GM23338 (cell line): Measurements from ENCODE around the gene BAD. TPM values are rescaled to one million over a fixed set of nuclear protein-coding genes. Genes with fewer than 3 reads are reported as not detected.
A peak's percentile ranks its signal among the peaks of the same experiment; 100 is the strongest.

Experiments used
- ATAC-seq: fragments of 200-7000 bp; cut with Tn5 transposase; 3 replicates; pipeline ENCODE4 v1.9.1; 2020
- DNase-seq: peaks from one replicate; pipeline ENCODE4 v3.0.0-alpha.2; 2015; ENCODE audit warnings: low spot score
- H2AFZ ChIP-seq: fragments of 200-600 bp; sonication (generic); 2 replicates; pipeline ENCODE4 v1.8.0; 2016; ENCODE audit warnings: antibody characterized with exemption, mild to moderate bottlenecking, moderate library complexity
- H3F3A ChIP-seq: fragments of 200-600 bp; sonication (generic); replicated peaks from 2 replicates; pipeline ENCODE4 v1.8.0; 2017; ENCODE audit warnings: antibody characterized with exemption, mixed run types, low read depth
- H3K27ac ChIP-seq: fragments of 200-600 bp; sonication (generic); 2 replicates; pipeline ENCODE4 v1.6.1; 2016; ENCODE audit warnings: low read depth
- H3K27me3 ChIP-seq: fragments of 200-600 bp; sonication (generic); 2 replicates; pipeline ENCODE4 v1.8.0; 2016; ENCODE audit warnings: mild to moderate bottlenecking, mixed run types, moderate library complexity; ENCODE audit not compliant: insufficient read depth
- H3K36me3 ChIP-seq: fragments of 200-600 bp; sonication (generic); 2 replicates; pipeline ENCODE4 v1.8.0; 2016; ENCODE audit warnings: mild to moderate bottlenecking; ENCODE audit not compliant: insufficient read depth
- H3K4me1 ChIP-seq: fragments of 200-600 bp; sonication (generic); 2 replicates; pipeline ENCODE4 v1.8.0; 2016; ENCODE audit warnings: mild to moderate bottlenecking, moderate library complexity; ENCODE audit not compliant: insufficient read depth
- H3K4me2 ChIP-seq: fragments of 200-600 bp; sonication (generic); 2 replicates; pipeline ENCODE4 v1.7.1; 2017; ENCODE audit warnings: mixed run types
- H3K4me3 ChIP-seq: fragments of 200-600 bp; sonication (generic); 2 replicates; pipeline ENCODE4 v1.6.1; 2016; ENCODE audit warnings: mixed run types
- H3K79me2 ChIP-seq: fragments of 200-600 bp; sonication (generic); replicated peaks from 2 replicates; pipeline ENCODE4 v1.8.0; 2017; ENCODE audit warnings: mild to moderate bottlenecking; ENCODE audit not compliant: insufficient read depth
- H3K9me2 ChIP-seq: fragments of 200-600 bp; sonication (generic); 2 replicates; pipeline ENCODE4 v1.8.0; 2017; ENCODE audit not compliant: insufficient read depth
- H4K20me1 ChIP-seq: fragments of 200-600 bp; sonication (generic); replicated peaks from 2 replicates; pipeline ENCODE4 v1.8.0; 2017; ENCODE audit warnings: mild to moderate bottlenecking; ENCODE audit not compliant: insufficient read depth
- H3K27ac Mint-ChIP-seq: 2 replicates; pipeline ENCODE4 v1.8.0; 2020; ENCODE audit warnings: inconsistent platforms, mild to moderate bottlenecking, moderate library complexity, mixed read lengths
- H3K27me3 Mint-ChIP-seq: 3 replicates; pipeline ENCODE4 v1.8.0; 2022; ENCODE audit warnings: low read depth, mild to moderate bottlenecking, moderate library complexity, mixed read lengths, inconsistent platforms; ENCODE audit not compliant: insufficient read depth, poor library complexity
- H3K36me3 Mint-ChIP-seq: 3 replicates; pipeline ENCODE4 v1.8.0; 2021; ENCODE audit warnings: low read depth, mild to moderate bottlenecking, inconsistent platforms, moderate library complexity, mixed read lengths
- H3K4me1 Mint-ChIP-seq: 3 replicates; pipeline ENCODE4 v1.8.0; 2020; ENCODE audit warnings: mild to moderate bottlenecking, inconsistent platforms, mixed read lengths
- H3K4me3 Mint-ChIP-seq: 3 replicates; pipeline ENCODE4 v1.8.0; 2021; ENCODE audit warnings: moderate library complexity, mild to moderate bottlenecking, inconsistent platforms, mixed read lengths
- H3K9me3 Mint-ChIP-seq: 3 replicates; pipeline ENCODE4 v1.8.0; 2020; ENCODE audit warnings: moderate library complexity, mild to moderate bottlenecking, inconsistent platforms, mixed read lengths
- ETS1 ChIP-seq: IDR thresholded peaks from 2 replicates; pipeline ENCODE4 v1.6.1; 2016; ENCODE audit warnings: antibody characterized with exemption
- POLR2AphosphoS5 ChIP-seq: IDR thresholded peaks from 2 replicates; pipeline ENCODE4 v1.6.1; 2016; ENCODE audit warnings: antibody characterized with exemption, low read depth
- REST ChIP-seq: IDR thresholded peaks from one replicate; pipeline ENCODE4 v1.6.1; 2018; ENCODE audit warnings: antibody characterized with exemption; ENCODE audit not compliant: unreplicated experiment
- STAT1 ChIP-seq: IDR thresholded peaks from one replicate; pipeline ENCODE4 v1.6.1; 2016; ENCODE audit warnings: antibody characterized with exemption; ENCODE audit not compliant: unreplicated experiment
- polyA plus RNA-seq: library from polyadenylated mRNA; unstranded; fragments of >200 nt; fragmentation: Nextera tagmentation; extraction: Ambion mirVana; gene quantifications from 2 replicates; pipeline ENCODE4 v1.2.1, GENCODE V29; 2016
- total RNA-seq: library from RNA; depleted of rRNA; stranded (reverse); fragments of >200 nt; shearing (Covaris generic); gene quantifications from 2 replicates; pipeline ENCODE4 v1.2.3, GENCODE V29; 2014

Gene BAD
- total and polyA plus RNA-seq, 2 experiments from 2014 or later, result 46.3 to 46.4 TPM

GRCh38 chr11:64250415-64251015, 34.0 kb downstream of the BAD start:
- peak; percentile 1 for ATAC-seq
- no peak overlapping the region; the same call in 1 of the 2 replicates for H2AFZ ChIP-seq
- H3K4me1 Mint-ChIP-seq, result peaks cover 39% of the 10 kb centered on the region

GRCh38 chr11:64249563-64250414, 34.7 kb downstream of the BAD start:
- H3K27ac ChIP-seq, result peak overlapping the region; percentile 96
- peaks cover 8% of the 10 kb centered on the region; the same call in 2 of the 3 replicates for H3K36me3 Mint-ChIP-seq
- no peaks in the 10 kb centered on the region for H3K36me3 ChIP-seq
- no peaks in the 10 kb centered on the region; the same call in none of the 2 replicates for H4K20me1 ChIP-seq
- H3K27me3 ChIP-seq, result no peaks in the 10 kb centered on the region
- H3K9me2 ChIP-seq, result no peaks in the 10 kb centered on the region
- TF ChIP-seq REST (no peak), POLR2AphosphoS5 (peak; percentile 21; the same call in 1 of the 2 replicates), ETS1 (peak; percentile 50; the same call in 1 of the 2 replicates)
- H3K4me3 Mint-ChIP-seq, result peak overlapping the region; percentile 88
- H2AFZ ChIP-seq, result no peak overlapping the region
- peak overlapping the region; percentile 94 for H3K27ac Mint-ChIP-seq
- peaks cover 34% of the 10 kb centered on the region for H3K27me3 Mint-ChIP-seq
- peak overlapping the region; percentile 100 for H3K4me3 ChIP-seq
- H3K4me1 ChIP-seq, result peaks cover 32% of the 10 kb centered on the region
- H3K9me3 Mint-ChIP-seq, result no peaks in the 10 kb centered on the region
- H3K4me2 ChIP-seq, result peak overlapping the region; percentile 100
- ATAC-seq (peak; percentile 3), DNase-seq (peak; percentile 78)
- H3K79me2 ChIP-seq, result peaks cover 33% of the 10 kb centered on the region
- H3F3A ChIP-seq, result peaks cover 38% of the 10 kb centered on the region
- peaks cover 39% of the 10 kb centered on the region for H3K4me1 Mint-ChIP-seq

More at GRCh38 chr11:64250415-64251015, 34.0 kb downstream of the BAD start:
- H3K27ac Mint-ChIP-seq, result peak overlapping the region; percentile 94
- H3K9me3 Mint-ChIP-seq, result no peaks in the 10 kb centered on the region
- Histone ChIP-seq H3K79me2 (peaks cover 27% of the 10 kb centered on the region), H3K4me1 (peaks cover 32% of the 10 kb centered on the region), H3F3A (peaks cover 38% of the 10 kb centered on the region), H3K9me2 (no peaks in the 10 kb centered on the region), H3K4me2 (peak overlapping the region; percentile 100), H3K27ac (peak overlapping the region; percentile 96), H3K36me3 (no peaks in the 10 kb centered on the region), H3K4me3 (peak overlapping the region; percentile 100), H3K27me3 (no peaks in the 10 kb centered on the region), H4K20me1 (no peaks in the 10 kb centered on the region; the same call in none of the 2 replicates)
- H3K4me3 Mint-ChIP-seq, result peak overlapping the region; percentile 88
- TF ChIP-seq STAT1, result no peak
- DNase-seq, result peak; percentile 59
- peaks cover 32% of the 10 kb centered on the region for H3K27me3 Mint-ChIP-seq
- peaks cover 13% of the 10 kb centered on the region for H3K36me3 Mint-ChIP-seq
